Ishikawa (cell line): ENCODE measurements around the gene PTPRD.

Source experiments
- EGR1 ChIP-seq: IDR thresholded peaks from 2 replicates; pipeline ENCODE4 v1.6.1; 2012
- EP300 ChIP-seq: IDR thresholded peaks from 2 replicates; pipeline ENCODE4 v1.6.1; 2012; ENCODE audit warnings: borderline replicate concordance
- FOXM1 ChIP-seq: IDR thresholded peaks from 2 replicates; pipeline ENCODE4 v1.6.1; 2012; ENCODE audit warnings: low read depth, borderline replicate concordance

DNA sequence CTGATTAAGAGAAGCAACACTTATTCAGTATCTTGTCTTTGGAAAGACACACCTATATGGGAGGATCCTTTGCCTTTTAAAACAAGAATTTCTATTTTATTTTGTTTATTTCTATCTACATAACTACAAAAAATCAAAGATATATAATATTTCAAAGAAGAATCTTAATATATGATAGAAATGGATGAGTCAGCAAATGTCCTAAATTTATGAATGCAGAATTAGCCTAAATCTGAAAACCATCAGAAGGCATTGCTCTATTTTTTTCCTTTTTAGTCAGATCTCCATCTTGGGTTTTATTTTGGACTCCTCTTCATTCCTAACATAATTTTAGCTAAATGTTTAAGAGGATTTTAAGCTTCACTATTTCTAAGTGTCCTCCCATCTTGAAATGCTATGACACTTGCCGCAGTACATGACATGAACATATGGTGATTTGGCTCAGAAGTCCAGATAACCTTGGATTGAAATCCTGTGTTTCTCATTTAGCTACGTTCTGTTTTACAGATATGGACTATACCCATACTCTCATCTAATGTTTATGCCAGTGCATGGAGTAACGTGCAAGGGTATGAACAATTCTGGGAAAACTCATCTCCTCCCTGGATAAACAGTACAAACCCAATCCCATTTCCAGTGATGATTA is 1490.4 kb downstream of the PTPRD start:
- TF ChIP-seq EP300: no peak
- TF ChIP-seq EGR1: no peak
- no peak for TF ChIP-seq FOXM1
